ENCODE measurements around the gene CHD2. TPM values are rescaled to one million over a fixed set of nuclear protein-coding genes. Genes with fewer than 3 reads are reported as not detected.

CHD2 gene
- total RNA-seq, 1 donor from 2014 or later, result 105 TPM

DNA sequence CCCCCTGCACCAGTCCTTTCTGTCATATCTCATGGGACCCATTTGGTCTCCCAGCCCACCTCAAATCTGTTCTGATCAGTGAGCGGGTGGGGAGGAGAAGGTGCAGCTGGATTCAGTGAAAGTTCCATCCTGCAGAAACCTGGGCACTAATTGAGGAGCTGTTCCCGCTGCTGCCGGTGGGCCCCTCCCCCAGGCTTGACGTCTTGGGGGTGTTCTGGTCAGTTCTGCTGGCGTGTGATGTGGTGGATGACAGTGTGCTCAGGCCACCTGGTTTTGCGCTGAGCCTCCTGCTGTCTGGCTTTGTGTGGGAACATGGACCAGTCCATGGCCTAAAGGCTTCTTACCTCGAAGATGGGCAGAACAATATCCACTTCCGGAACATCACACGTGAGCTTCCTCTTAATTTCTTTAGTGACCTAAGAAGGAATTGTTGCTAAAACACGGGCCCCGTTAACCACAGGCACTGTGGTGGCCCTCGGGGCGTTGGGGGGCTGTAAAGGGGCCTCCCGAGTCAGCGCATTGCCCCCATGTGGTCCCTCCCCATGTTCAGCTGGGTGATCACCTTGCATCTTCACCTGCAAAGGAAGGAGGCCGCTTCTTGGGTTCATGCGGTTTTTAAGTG is 129.2 kb downstream of the CHD2 start:
- Histone ChIP-seq H2AFZ (ENCODE audit: low read depth, low read length) (no peak overlapping the region), H3K4me2 (ENCODE audit: low read length) (peak overlapping the region; percentile 35), H3K36me3 (ENCODE audit: insufficient read depth, low read length) (peaks cover 37% of the 10 kb centered on the region), H3K27ac (ENCODE audit: low read depth, low read length) (no peak overlapping the region), H3K27me3 (ENCODE audit: insufficient read depth, low read length) (no peaks in the 10 kb centered on the region), H4K20me1 (ENCODE audit: insufficient read depth, low read length) (peaks cover 61% of the 10 kb centered on the region), H3K79me2 (ENCODE audit: insufficient read depth, low read length) (peaks cover 9% of the 10 kb centered on the region), H3K4me3 (ENCODE audit: insufficient read depth, low read depth, low read length) (no peak overlapping the region), H3K9ac (ENCODE audit: low read length) (peak overlapping the region; percentile 27), H3K4me1 (ENCODE audit: insufficient read depth, low read length) (peaks cover 22% of the 10 kb centered on the region), H3K9me3 (ENCODE audit: insufficient read depth, low read depth, low read length) (no peaks in the 10 kb centered on the region)
- Mint-ChIP-seq H3K4me1 (ENCODE audit: low read depth, unreplicated experiment) (peaks cover 23% of the 10 kb centered on the region), H3K9me3 (ENCODE audit: unreplicated experiment) (no peaks in the 10 kb centered on the region), H3K36me3 (ENCODE audit: low read depth, unreplicated experiment) (peaks cover 29% of the 10 kb centered on the region), H3K4me3 (ENCODE audit: unreplicated experiment) (no peak overlapping the region), H3K27me3 (ENCODE audit: low read depth, unreplicated experiment) (no peaks in the 10 kb centered on the region), H3K27ac (ENCODE audit: unreplicated experiment) (peak overlapping the region; percentile 81)
- TF ChIP-seq CTCF (IDR thresholded peaks at IDR 0.05; ENCODE audit: insufficient read depth, low read depth, low read length), result no peak
- no peak for TF ChIP-seq EZH2 (IDR thresholded peaks at IDR 0.05; ENCODE audit: insufficient read depth, low read length)
- DNase-seq (ENCODE audit: low read depth) (peak; percentile 36), FAIRE-seq (no peak)

DNA sequence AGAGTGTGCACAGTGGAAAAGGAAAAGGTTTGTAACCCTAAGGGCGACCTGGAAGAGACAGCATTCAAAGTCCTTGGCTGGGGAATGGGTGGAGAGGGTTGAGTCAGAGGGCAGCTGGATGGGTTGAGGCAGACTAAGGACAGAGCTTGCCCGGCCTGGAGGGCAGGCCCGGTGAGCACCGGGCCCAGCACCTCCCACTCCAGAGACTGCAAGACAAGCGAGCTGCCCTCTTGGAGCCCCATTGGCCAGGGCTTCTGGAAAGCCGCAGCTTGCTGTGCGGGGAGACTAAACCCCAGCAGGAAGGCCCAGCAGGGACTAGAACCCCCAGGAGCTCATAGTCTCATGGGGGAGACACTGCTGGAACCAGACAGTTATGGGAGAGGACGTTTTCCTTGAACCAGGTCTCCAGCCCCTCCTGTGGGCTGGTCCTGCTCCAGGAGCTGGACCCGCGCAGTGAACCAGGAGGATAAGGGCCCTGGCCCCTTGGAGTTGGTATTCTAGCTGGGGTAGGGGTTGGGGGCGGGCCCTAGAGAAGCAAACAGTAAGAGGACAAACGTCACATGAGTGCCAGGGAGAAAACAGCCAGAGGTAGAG is 129.8 kb downstream of the CHD2 start:
- Histone ChIP-seq H3K27ac (ENCODE audit: low read depth, low read length) (no peak overlapping the region), H3K36me3 (ENCODE audit: insufficient read depth, low read length) (peaks cover 31% of the 10 kb centered on the region), H3K4me3 (ENCODE audit: insufficient read depth, low read depth, low read length) (no peak overlapping the region), H3K9me3 (ENCODE audit: insufficient read depth, low read depth, low read length) (no peaks in the 10 kb centered on the region), H2AFZ (ENCODE audit: low read depth, low read length) (no peak overlapping the region), H3K9ac (ENCODE audit: low read length) (no peak overlapping the region), H4K20me1 (ENCODE audit: insufficient read depth, low read length) (peaks cover 55% of the 10 kb centered on the region), H3K27me3 (ENCODE audit: insufficient read depth, low read length) (no peaks in the 10 kb centered on the region), H3K4me2 (ENCODE audit: low read length) (no peak overlapping the region), H3K4me1 (ENCODE audit: insufficient read depth, low read length) (peaks cover 22% of the 10 kb centered on the region), H3K79me2 (ENCODE audit: insufficient read depth, low read length) (peaks cover 9% of the 10 kb centered on the region)
- DNase-seq (ENCODE audit: low read depth), result no peak
- peaks cover 26% of the 10 kb centered on the region for H3K36me3 Mint-ChIP-seq (ENCODE audit: low read depth, unreplicated experiment)
- no peak for FAIRE-seq
- no peak for TF ChIP-seq CTCF (IDR thresholded peaks at IDR 0.05; ENCODE audit: insufficient read depth, low read depth, low read length)
- TF ChIP-seq EZH2 (IDR thresholded peaks at IDR 0.05; ENCODE audit: insufficient read depth, low read length), result no peak
- peaks cover 23% of the 10 kb centered on the region for H3K4me1 Mint-ChIP-seq (ENCODE audit: low read depth, unreplicated experiment)
- no peaks in the 10 kb centered on the region for H3K27me3 Mint-ChIP-seq (ENCODE audit: low read depth, unreplicated experiment)
- no peaks in the 10 kb centered on the region for H3K9me3 Mint-ChIP-seq (ENCODE audit: unreplicated experiment)
- H3K27ac Mint-ChIP-seq (ENCODE audit: unreplicated experiment), result peak overlapping the region; percentile 81
- peak overlapping the region; percentile 50 for H3K4me3 Mint-ChIP-seq (ENCODE audit: unreplicated experiment)

All from astrocyte (in vitro differentiated cells and primary cell).